Neuron (in vitro differentiated cells): Measurements from ENCODE around the gene PRKRA.

Experiments used
- H2AFZ ChIP-seq: one replicate; pipeline ENCODE4 v1.6.1; 2013; ENCODE audit warnings: low read depth, mild to moderate bottlenecking, inconsistent platforms, low read length, moderate library complexity
- H3K27me3 ChIP-seq: one replicate; pipeline ENCODE4 v1.6.1; 2013; ENCODE audit warnings: low read length; ENCODE audit not compliant: insufficient read depth
- H3K36me3 ChIP-seq: one replicate; pipeline ENCODE4 v1.6.1; 2013; ENCODE audit warnings: low read length; ENCODE audit not compliant: insufficient read depth
- H3K4me1 ChIP-seq: one replicate; pipeline ENCODE4 v1.6.1; 2013; ENCODE audit warnings: low read length; ENCODE audit not compliant: insufficient read depth
- H3K4me3 ChIP-seq: 2 replicates; pipeline ENCODE4 v1.5.1; 2013; ENCODE audit warnings: mild to moderate bottlenecking, low read length, moderate library complexity
- H3K9me3 ChIP-seq: one replicate; pipeline ENCODE4 v1.6.1; 2013; ENCODE audit warnings: low read length

The PRKRA gene

DNA sequence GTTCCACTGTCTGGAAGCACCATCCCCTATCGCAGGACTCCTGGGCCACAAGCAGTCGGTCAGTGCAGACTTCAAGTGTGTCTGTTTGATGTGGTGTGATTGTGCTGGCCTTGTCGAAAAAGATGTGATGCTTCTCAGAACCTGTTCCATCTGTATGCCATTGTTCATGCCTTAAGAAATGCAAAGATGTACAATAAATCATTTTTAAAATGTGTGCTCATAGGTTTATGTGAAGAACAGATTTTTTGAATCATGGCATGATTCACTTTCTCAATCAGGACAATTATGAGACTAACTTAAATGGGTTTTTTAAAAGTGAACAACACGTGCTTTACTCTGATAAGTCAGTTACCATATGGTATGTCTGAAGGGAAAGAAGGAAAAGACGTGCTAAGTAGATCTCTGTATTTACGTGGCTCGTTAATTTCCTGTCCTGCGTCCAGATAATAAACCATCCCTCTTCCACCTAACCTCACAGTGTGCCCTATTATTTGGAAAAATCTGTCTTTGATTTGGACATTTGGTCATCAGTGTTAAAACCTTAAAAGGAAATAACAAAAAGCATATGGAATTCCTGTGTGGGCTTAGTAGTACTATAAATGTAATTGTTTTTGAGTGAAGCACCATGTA lies 54.9 kb downstream of the PRKRA start:
- Histone ChIP-seq H3K27me3 (no peaks in the 10 kb centered on the region), H3K36me3 (no peaks in the 10 kb centered on the region), H3K4me3 (no peak overlapping the region), H3K9me3 (no peaks in the 10 kb centered on the region), H2AFZ (no peak overlapping the region), H3K4me1 (peaks cover 7% of the 10 kb centered on the region)

DNA sequence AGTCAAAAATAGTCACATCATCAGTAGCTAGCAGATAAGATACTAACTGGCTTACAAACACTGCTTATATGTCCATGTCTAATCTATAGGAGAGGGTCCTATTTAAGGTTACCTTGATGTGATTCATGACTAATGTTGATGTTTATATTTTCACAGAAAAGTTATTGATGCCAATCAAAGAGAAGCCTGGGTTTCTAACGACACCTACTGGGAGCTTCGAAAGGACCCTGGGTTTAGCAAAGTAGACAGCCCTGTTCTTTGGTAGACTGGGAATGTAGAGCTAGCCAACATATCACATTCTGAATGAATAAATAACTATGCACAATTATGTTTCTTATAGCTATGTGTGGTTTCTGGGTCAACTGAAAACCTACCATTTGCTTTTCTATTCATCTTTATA lies 55.7 kb downstream of the PRKRA start:
- Histone ChIP-seq H3K36me3 (no peaks in the 10 kb centered on the region), H2AFZ (no peak overlapping the region), H3K4me1 (peaks cover 7% of the 10 kb centered on the region)

DNA sequence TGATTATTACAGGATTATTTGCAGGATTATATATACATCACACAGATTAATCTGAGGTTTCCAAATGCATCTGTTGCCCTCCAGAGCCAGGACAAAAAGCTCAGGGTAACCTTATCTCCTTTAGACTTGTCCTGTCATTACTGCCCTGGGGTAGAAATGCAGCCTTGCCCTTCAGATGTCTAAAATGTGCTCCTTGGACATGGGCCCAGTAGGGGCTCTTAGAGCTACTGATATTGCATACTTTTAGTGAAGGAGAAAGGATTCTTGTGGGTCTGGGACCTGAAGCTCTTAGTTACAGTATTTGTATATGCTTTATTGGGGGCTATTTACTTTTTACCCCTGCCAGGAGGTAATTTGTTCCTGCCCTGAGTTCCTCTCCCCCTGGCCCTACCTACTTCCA lies 56.1 kb downstream of the PRKRA start:
- Histone ChIP-seq H3K4me1 (peaks cover 7% of the 10 kb centered on the region), H3K9me3 (no peaks in the 10 kb centered on the region), H3K36me3 (no peaks in the 10 kb centered on the region), H2AFZ (no peak overlapping the region), H3K4me3 (no peak overlapping the region), H3K27me3 (no peaks in the 10 kb centered on the region)

More for the DNA sequence above, 55.7 kb downstream of the PRKRA start:
- Histone ChIP-seq H3K27me3 (no peaks in the 10 kb centered on the region), H3K9me3 (no peaks in the 10 kb centered on the region), H3K4me3 (no peak overlapping the region)

DNA sequence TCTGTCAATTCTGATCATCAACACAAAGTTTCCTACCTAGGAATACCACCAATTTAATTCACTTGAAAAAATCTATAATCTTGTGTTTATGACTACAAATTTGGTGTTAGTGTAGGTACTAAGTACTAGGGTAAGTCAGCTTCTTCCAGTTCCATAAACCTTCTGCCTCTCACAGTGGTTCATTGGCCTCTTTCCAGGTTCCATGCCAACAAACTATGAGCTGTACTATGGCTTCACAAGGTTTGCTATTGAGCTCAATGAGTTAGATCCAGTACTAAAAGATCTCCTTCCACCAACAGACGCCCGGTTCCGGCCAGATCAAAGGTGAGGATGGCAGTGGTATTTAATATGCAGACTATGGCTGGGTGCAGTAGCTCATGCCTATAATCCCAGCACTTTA lies 58.8 kb downstream of the PRKRA start:
- Histone ChIP-seq H3K4me1 (peaks cover 7% of the 10 kb centered on the region), H3K27me3 (no peaks in the 10 kb centered on the region), H3K9me3 (no peaks in the 10 kb centered on the region), H3K4me3 (no peak overlapping the region), H3K36me3 (no peaks in the 10 kb centered on the region), H2AFZ (no peak overlapping the region)

DNA sequence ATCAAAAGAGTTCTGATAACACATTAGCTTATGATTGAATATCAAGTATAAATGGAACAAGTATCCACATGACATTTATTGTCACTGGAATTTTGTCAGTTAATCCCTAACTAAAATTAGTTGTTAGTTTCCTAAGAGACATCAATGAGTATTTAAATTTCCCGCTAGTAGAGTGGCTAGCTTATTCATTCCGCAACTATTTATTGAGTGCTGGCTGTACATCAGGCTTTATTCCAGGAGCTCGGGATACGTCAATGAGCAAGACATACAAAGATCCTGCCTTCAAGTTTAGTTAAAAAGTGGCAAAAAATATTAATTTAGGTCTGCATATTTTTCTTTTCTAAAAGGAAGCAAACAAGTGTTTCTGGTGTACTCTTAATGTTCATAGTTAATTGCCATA lies 59.3 kb downstream of the PRKRA start:
- no peaks in the 10 kb centered on the region for H3K36me3 ChIP-seq
- no peak overlapping the region for H2AFZ ChIP-seq
- H3K27me3 ChIP-seq: no peaks in the 10 kb centered on the region
- H3K4me1 ChIP-seq: peaks cover 7% of the 10 kb centered on the region
- no peak overlapping the region for H3K4me3 ChIP-seq
- no peaks in the 10 kb centered on the region for H3K9me3 ChIP-seq

DNA sequence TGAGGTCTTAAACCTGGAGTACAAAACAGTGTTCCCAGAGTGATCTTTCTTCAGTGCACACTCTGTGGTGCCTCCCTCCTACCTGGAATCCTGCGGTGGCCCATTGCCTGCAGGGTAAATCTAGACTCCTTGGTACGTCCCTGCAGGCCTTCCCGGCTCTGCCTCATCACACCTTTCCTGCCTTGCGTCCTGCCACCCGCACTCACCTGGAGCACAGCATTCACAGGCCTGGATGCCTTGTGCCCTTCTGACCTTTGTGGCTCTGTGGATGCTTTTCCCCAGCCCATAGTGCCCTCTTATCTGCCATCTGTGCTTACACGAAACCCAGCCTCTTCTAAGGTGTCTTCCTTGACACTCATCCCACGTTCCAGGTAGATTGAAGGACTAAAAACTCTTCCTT lies 62.7 kb downstream of the PRKRA start:
- Histone ChIP-seq H3K27me3 (no peaks in the 10 kb centered on the region), H2AFZ (no peak overlapping the region), H3K4me1 (peaks cover under 1% of the 10 kb centered on the region), H3K4me3 (no peak overlapping the region), H3K36me3 (no peaks in the 10 kb centered on the region), H3K9me3 (no peaks in the 10 kb centered on the region)

DNA sequence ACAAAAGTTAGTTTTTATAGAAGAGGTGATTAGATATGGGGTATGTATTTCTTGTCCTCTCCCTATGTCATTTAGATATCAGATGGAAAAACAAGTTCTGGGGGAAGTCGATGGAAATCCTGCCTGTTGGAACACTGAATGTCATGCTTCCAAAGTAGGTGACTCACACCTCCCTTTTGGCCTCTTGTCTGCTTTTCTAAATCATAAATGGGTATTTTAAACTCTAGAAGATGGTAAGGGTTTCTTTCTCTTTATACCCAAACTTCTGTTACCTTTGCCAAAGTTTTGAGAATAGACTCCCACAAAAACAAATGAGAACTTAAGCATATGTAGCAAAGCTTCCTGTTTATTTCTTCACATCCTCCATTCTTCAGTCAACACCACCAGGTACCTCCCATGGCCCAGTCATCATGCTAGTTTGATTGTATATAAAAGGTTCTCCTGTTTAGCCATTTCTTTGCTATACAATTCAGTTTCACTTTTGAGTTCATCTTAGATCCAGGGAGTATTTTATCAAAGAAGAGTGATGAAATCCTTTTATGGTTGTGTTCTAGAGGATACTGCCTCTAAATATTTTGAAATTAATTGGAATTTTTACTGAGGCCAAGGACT lies 63.9 kb downstream of the PRKRA start:
- Histone ChIP-seq H2AFZ (no peak overlapping the region), H3K4me3 (no peak overlapping the region), H3K4me1 (no peaks in the 10 kb centered on the region)

GRCh38 chr2:178385595-178386148 lies 65.3 kb downstream of the PRKRA start:
- no peaks in the 10 kb centered on the region for H3K27me3 ChIP-seq
- H3K36me3 ChIP-seq: no peaks in the 10 kb centered on the region
- no peaks in the 10 kb centered on the region for H3K9me3 ChIP-seq
- H2AFZ ChIP-seq: no peak overlapping the region
- H3K4me3 ChIP-seq: no peak overlapping the region
- no peaks in the 10 kb centered on the region for H3K4me1 ChIP-seq

More for the DNA sequence above, 63.9 kb downstream of the PRKRA start:
- H3K36me3 ChIP-seq: no peaks in the 10 kb centered on the region
- no peaks in the 10 kb centered on the region for H3K9me3 ChIP-seq
- H3K27me3 ChIP-seq: no peaks in the 10 kb centered on the region

DNA sequence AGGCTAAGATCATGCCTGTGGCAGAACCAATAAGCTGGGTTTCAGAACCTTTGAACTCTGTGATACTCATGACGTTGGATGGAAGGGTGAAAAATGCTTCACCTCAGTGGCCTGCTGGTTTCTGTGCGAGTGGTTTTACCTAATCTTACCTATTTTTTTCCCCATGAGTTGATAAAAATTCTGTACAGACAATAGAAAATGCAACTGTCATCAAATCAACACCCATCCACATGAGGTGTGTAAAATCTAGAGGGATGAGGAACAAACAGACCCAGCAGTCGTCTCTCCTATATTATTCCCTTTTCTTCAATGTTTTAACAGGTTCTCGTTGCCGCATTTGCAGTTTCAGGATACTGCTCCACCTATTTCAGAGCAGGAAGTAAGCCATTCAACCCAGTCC lies 67.3 kb downstream of the PRKRA start:
- H3K4me1 ChIP-seq: no peaks in the 10 kb centered on the region
- H3K27me3 ChIP-seq: no peaks in the 10 kb centered on the region
- H2AFZ ChIP-seq: no peak overlapping the region
- no peaks in the 10 kb centered on the region for H3K36me3 ChIP-seq
- no peaks in the 10 kb centered on the region for H3K9me3 ChIP-seq
- no peak overlapping the region for H3K4me3 ChIP-seq
